EL (cell line): ENCODE measurements around the gene NRG2.

Experiments
- DNase-seq: peaks from one replicate; pipeline ENCODE4 v3.0.0-alpha.2; 2016

The NRG2 gene

DNA sequence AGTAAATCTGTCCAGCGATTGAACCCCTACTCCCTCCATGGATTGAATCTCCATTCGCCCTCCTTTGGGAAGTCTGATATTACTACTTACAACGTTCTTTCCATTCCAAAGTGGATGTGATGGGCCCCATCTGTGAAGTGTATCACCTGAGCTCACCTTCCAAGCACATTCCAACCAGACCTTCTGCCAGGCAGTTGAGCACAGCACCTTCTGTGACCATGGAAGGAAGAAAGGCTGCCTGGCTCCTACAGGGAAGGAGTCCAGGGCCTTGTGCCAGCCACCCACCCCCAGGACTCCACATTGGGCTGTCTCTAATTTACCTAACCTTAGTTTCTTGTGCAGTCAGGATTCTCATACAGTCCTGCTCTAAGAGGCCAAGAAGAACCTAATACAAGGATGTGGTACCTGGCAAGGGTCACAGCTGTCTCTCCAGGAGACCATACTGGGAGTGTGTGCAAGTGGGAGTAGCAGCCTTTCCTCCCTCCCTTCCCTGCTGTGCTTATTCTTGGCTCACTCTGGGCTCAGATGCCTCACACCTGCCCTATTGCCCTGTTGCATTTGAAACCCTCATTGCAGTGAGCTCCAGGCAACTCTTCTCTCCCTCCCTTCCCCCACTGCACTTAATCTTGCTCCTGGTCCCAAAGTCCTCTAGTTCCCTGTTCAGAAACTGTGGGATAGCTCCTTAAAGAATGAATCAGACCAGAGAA, 116.1 kb downstream of the NRG2 start:
- DNase-seq: no peak

- DNase-seq: no peak
Measured at GRCh38 chr5:139925650-139926640, 117.2 kb downstream of the NRG2 start.

DNA sequence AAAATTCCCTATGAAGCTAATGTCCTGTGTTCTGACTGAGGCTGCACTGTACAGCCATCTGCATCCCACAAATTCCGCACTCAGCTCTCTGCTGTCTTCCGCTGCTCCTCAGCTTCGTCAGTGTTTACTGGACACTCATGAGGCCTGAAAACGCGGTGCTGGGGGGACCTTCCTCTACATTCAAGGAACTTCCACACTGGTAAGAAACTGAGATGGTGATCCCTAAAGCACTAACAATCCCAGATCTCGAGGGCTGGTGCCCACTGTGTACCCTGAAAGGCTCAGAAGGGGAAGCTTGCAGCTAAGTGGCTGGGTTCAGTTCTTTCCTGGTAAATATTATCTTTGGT, 117.9 kb downstream of the NRG2 start:
- DNase-seq: no peak

DNA sequence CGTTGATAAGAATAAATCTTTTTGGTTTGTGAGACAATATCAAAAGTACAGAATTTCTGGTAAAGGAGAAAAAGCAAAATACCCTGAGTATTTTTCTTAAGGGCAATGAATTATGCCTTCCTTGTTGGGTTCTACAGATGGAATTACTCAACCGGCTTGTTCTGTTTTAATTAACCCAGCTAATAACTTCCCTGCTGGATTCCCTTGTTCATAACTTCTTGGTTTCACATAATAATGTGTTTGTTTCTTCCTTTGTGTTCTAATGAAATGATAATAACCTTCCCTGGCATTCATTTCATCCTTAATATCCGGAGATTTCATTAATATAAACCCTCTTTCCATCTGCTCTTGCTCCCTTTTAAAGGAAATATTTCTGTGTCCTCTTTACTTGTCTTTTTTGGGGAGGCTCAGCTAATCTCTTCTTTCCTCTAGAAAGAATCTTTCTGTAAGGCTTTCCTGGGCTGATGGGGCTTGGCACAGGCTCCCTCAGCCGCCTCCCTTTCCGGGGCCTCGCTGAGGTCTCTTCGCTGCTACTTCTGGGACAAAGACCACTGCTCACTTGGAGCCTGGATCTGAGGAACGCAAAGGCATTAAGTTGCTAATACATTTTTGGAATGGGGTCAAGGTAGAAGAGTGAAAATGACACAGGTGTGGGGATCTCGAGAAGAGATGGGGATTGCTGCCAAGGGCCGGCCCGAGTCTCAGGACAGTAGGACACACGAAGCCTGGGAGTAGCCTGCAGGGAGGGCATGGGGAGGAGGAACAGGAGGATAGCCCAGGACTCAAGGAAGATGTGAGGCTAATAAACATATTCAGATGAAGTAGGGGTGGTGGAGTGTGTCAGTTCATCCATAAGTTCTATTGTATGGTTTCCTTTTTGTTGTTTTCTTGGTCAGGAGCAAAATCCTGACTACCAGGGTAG, 118.5 kb downstream of the NRG2 start:
- DNase-seq: no peak

DNA sequence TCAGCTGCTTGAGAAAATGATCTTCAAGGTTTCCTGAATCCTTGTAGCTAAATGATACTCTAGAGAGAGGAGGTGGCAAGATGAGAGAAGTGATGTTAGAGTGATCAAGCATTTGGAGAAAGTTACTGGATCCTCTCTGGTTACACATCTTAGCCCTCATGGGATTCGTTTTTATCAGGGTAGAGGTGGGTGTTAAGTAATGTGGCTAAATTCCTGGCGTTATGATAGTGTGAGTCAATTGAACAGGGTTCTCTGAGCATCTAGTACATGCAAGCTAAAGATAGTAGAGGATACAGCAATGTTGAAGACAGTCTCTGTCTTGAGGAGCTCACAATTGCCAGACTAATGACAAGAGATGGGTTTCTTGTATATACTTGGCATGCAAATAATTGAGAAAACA, 123.8 kb downstream of the NRG2 start:
- peak; percentile 7 for DNase-seq

DNA sequence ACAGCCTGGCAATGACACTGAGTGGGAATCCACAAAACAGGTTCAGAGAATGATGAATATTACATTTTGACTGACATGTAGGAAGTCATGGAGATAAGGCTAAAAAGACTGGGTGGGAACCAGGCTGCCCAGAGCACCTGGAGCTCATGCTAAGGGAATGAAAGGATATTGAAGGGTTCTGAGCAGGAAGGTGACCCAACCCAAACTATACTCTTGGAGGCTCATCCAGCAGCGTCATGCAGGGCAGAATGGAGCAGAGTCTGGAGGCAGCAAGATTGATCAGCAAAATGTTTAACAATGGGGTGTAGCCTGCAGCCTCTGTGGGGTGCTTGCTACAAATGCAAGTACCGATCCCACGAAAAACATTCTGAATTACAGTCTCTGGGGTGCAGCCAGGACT, 127.3 kb downstream of the NRG2 start:
- DNase-seq: no peak

- DNase-seq: no peak
Measured at GRCh38 chr5:139915266-139915665, 127.8 kb downstream of the NRG2 start.

DNA sequence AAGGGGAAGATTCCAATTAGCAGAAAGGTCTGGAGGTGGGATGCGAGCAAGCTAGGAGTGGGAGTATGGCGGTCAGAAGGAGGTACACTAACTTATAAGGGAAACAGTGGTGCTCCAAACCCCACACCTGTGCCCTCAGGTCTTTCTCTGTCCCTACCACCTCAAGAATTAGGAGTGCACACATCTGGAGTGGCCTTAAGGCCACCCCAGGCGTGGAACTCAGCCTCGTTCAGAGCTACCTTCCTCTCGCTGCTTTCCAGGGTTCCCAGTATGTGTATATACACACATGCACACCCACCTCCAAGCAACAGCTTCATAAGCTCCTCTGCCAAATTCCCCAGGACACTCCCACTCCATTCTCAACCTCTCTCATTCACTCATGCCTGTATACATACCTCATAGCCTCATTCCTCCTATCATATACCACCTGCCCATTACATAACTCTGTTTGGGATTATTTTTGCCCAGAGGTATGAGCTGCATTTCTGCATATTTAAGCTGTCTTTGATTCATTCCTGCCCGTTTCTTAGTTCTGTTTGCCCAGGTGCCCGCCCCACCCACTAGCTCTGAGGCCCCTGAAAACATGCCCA, 128.8 kb downstream of the NRG2 start:
- DNase-seq: no peak

DNA sequence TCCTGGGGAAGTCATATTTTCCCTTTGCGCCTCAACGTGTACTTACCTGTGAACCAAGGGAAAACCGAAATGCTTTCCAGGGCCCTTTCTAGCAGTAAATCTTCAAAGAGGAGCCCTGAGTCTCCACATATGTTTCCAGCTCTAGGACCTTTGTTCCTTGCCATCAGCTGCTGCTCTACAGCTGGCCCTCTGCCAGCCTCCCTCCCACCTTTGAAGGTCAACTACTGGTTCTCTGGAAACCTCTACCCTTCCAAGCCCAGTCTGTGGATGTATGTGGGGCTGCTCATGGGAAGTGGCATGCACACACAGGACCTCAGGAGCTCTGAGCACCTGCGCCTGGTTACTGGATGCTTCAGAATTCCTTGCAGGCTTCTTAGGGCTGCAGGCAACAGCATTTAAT, 130.3 kb downstream of the NRG2 start:
- no peak for DNase-seq

DNA sequence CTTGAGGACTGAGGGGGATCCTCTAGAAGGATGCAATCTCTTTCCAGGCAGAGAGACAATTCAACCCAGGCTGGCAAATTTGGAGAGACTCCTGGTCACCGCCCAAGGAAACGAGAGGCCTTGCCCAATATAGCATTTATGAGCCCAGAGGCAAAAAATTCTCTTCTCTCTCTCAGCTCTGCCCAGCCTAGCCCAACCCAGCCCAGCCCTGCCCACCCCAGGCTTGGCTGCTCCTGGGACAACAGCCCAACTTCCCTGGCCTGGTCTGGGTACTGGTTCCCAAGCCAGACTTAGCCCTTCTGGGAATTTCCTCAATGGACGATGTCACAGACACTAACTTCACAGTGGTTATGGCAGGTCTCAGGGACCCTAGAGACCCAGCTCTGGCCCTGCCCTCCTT, 130.9 kb downstream of the NRG2 start:
- no peak for DNase-seq

DNA sequence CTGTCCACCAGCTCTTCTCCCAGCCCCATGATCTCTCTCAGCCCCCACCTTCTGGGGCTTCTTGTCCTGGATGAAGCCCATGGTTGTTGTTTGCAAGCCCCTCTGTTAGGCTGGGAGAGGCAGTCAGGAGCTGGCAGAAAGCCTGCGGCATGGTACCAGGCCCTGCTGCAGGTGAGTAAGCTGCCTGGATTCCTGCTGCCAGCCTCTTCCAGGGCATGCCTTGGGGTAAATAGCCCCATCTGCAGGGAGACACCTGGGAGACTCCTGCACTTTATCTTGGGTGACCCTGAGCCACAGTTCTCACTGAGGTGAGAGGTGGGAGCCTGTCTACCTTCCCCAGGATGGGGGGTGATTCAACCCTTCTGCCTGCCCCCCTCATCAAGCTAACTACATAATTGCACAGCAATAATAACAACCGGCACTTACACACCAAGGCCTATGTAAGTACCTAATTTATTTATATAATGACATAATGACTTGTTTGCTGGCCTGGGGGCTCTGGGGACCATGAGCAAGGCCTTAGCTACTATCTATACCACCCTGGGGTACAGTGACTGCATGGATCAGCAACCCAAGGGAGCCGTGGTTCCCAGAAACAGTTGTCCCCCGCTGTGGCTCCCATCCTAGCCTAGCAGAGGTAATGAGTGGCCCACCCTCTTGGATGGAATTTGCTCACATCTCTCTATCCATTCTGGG, 131.5 kb downstream of the NRG2 start:
- DNase-seq: no peak

GRCh38 chr5:139910901-139911300, 132.2 kb downstream of the NRG2 start:
- DNase-seq: no peak

- no peak for DNase-seq
Measured at GRCh38 chr5:139910036-139910435, 133.1 kb downstream of the NRG2 start.

DNA sequence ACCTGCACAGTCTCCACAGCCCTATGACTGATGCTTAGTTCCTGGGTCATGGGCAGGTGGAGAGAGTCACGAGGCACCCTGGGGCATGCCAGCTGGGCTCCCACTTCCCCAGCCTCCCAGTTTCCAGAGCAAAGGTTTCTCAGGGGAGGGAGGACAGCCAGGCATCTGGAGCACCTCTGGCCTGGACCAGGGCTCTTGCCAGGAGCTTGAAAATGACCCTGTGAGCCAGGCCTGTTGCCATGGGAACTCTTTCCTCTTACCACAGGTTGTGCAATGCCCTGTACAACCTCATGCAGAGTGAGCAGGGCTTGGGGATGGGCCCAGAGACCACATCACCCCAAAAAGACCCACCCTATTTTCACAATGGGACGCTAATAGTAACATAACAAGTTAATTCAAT, 134.3 kb downstream of the NRG2 start:
- DNase-seq: no peak

DNA sequence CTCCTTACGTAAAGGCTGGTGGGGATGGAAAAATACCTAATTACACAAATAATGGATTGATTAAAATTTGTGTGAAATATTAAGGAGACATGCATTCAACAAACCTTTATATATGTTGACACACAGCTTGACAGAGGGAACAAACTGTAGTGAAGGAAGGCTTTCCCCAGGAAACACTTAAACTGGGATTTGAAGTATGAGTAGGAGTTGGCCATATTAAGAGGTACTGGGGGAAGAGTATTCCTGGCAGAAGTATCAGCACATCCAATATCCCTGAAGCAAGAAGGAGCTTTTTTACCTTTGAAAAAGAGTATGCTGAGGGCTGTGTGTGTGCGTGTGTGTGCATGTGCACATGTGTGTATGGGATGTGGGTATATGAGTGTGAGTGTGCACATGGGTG, 136.4 kb downstream of the NRG2 start:
- DNase-seq: no peak

GRCh38 chr5:139904816-139905661, 138.1 kb downstream of the NRG2 start:
- DNase-seq: no peak

DNA sequence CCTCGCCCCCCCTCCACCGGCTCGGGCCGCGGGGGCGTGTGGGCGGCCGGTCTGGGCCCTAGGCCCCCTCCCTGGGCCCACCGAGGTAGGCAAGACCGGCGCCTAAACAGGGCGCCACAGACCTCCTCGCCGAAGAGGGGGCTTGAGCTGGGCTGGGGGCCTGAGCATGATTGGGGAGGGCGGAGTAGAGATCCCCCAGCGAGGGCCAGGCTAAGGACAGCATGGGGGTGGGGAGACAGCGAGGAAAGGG, 138.6 kb downstream of the NRG2 start:
- no peak for DNase-seq

GRCh38 chr5:139903795-139904565, 139.1 kb downstream of the NRG2 start:
- no peak for DNase-seq

DNA sequence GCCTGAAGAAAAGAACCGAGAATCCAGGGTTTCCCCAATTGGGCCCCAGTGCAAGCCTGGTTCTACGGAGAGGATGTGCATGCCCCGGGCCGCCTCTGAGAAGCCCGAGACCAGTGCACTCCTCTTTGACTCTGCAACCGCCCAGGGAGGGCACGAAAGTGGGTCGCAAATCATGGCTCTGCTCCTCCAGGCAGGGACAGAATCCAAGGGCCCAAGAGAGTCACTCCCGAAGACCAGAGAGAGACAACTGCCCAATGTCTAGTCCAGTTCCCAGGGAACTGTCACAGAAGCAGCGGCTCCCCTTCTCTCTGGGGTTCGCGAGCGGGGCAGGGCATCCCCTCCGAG, 139.7 kb downstream of the NRG2 start:
- no peak for DNase-seq

GRCh38 chr5:139901986-139902385, 141.1 kb downstream of the NRG2 start:
- DNase-seq: no peak

- no peak for DNase-seq
Measured at GRCh38 chr5:139901251-139901575, 141.9 kb downstream of the NRG2 start.
